Panc1 (cell line): Measurements from ENCODE around the gene CCAR1.

Source experiments
- CTCF ChIP-seq: fragments of 450-650 bp; IDR thresholded peaks from 2 replicates; pipeline ENCODE4 v1.5.1; 2017; ENCODE audit warnings: mild to moderate bottlenecking
- POLR2AphosphoS5 ChIP-seq: IDR thresholded peaks from 2 replicates; pipeline ENCODE4 v1.6.1; 2012; ENCODE audit warnings: mild to moderate bottlenecking, low read depth, low read length, moderate library complexity
- REST ChIP-seq, 2 experiments: IDR thresholded peaks; 2 replicates each; pipeline ENCODE4 v1.6.1; 2011 to 2012; ENCODE audit warnings: low read depth in 2 of 2, control low read depth in 1 of 2, low read length in 1 of 2, mild to moderate bottlenecking in 1 of 2, moderate library complexity in 1 of 2; ENCODE audit not compliant: insufficient read depth in 1 of 2
- SIN3A ChIP-seq: IDR thresholded peaks from 2 replicates; pipeline ENCODE4 v1.6.1; 2012; ENCODE audit warnings: low read depth, mild to moderate bottlenecking, low read length, moderate library complexity, borderline replicate concordance; ENCODE audit not compliant: insufficient read depth

GRCh38 chr10:68796605-68797004, 75.6 kb downstream of the CCAR1 start:
- TF ChIP-seq REST (IDR thresholded peaks at IDR 0.05; ENCODE audit: insufficient read depth in 1 of 2, low read depth in 2 of 2, low read length in 1 of 2) (no peak), SIN3A (no peak), CTCF (no peak), POLR2AphosphoS5 (no peak)
